Suprapubic skin (tissue), 4 donors: Measurements from ENCODE around the gene KRTAP1-1. TPM values are rescaled to one million over a fixed set of nuclear protein-coding genes. Genes with fewer than 3 reads are reported as not detected.

Source experiments
- DNase-seq, 2 donors: peaks; one replicate each; pipeline ENCODE4 v3.0.0-alpha.2; 2019; ENCODE audit warnings: low spot score in 2 of 2
- H3K27ac ChIP-seq: fragments of 200-600 bp; sonication (generic); one replicate; pipeline ENCODE4 v1.5.1; 2019
- H3K27me3 ChIP-seq: fragments of 200-600 bp; sonication (generic); one replicate; pipeline ENCODE4 v1.5.1; 2019
- H3K36me3 ChIP-seq: fragments of 200-600 bp; sonication (generic); one replicate; pipeline ENCODE4 v1.5.1; 2019
- H3K4me1 ChIP-seq: fragments of 200-600 bp; sonication (generic); one replicate; pipeline ENCODE4 v1.5.1; 2019
- H3K4me3 ChIP-seq: fragments of 200-600 bp; sonication (generic); one replicate; pipeline ENCODE4 v1.5.1; 2019; ENCODE audit warnings: mild to moderate bottlenecking
- H3K9me3 ChIP-seq: fragments of 200-600 bp; sonication (generic); one replicate; pipeline ENCODE4 v1.5.1; 2019
- CTCF ChIP-seq, 2 donors: fragments of 200-600 bp in 1 of 2; fragments of 450-650 bp in 1 of 2; sonication (generic) in 1 of 2; IDR thresholded peaks; one replicate each; pipeline ENCODE4 v1.5.1; 2016 to 2019; ENCODE audit warnings: antibody characterized with exemption in 2 of 2, mild to moderate bottlenecking in 1 of 2, moderate library complexity in 1 of 2
- EP300 ChIP-seq: sonication (generic); formaldehyde crosslinking; IDR thresholded peaks from one replicate; pipeline ENCODE4 v1.6.1; 2017; ENCODE audit warnings: antibody characterized with exemption
- POLR2A ChIP-seq, 2 donors: fragments of 450-650 bp; IDR thresholded peaks; one replicate each; pipeline ENCODE4 v1.6.1; 2017; ENCODE audit warnings: antibody characterized with exemption in 2 of 2, mild to moderate bottlenecking in 2 of 2, moderate library complexity in 2 of 2
- POLR2AphosphoS5 ChIP-seq, 3 donors: sonication (generic); formaldehyde crosslinking; IDR thresholded peaks; one replicate each; pipeline ENCODE4 v1.6.1; 2017; ENCODE audit warnings: antibody characterized with exemption in 3 of 3
- WGBS: methylation state at CpG from one replicate; pipeline ENCODE4 v1.1.5; 2018; 5-methylcytosine and 5-hydroxymethylcytosine counted together
- total RNA-seq, 4 donors: library from RNA; depleted of rRNA; stranded (reverse); fragments of >200 nt; gene quantifications; one replicate each; pipeline ENCODE4 v1.1.0, GENCODE V29; 2016

The KRTAP1-1 gene
- total RNA-seq, 4 donors from 2014 or later = 9.9 to 165 (median 46.0) TPM; not detected in 1

GRCh38 chr17:41016578-41017215 lies 24.6 kb downstream of the KRTAP1-1 start:
- DNase-seq = no peak
- Histone ChIP-seq H3K27me3 (no peaks in the 10 kb centered on the region), H3K27ac (no peak overlapping the region), H3K4me3 (no peak overlapping the region), H3K36me3 (no peaks in the 10 kb centered on the region), H3K9me3 (no peaks in the 10 kb centered on the region), H3K4me1 (no peaks in the 10 kb centered on the region)
- 87% methylated on average over 12 of the region's 13 CpGs for WGBS
- TF ChIP-seq CTCF (IDR thresholded peaks at IDR 0.05) (no peak), POLR2A (IDR thresholded peaks at IDR 0.05) (no peak), EP300 (no peak), POLR2AphosphoS5 (IDR thresholded peaks at IDR 0.05) (no peak)

- TF ChIP-seq EP300 (no peak), POLR2A (IDR thresholded peaks at IDR 0.05) (no peak), POLR2AphosphoS5 (IDR thresholded peaks at IDR 0.05) (no peak), CTCF (IDR thresholded peaks at IDR 0.05) (no peak)
- no peak overlapping the region for H3K4me3 ChIP-seq
- no peaks in the 10 kb centered on the region for H3K4me1 ChIP-seq
- H3K27ac ChIP-seq = no peak overlapping the region
- H3K36me3 ChIP-seq = no peaks in the 10 kb centered on the region
- no peaks in the 10 kb centered on the region for H3K9me3 ChIP-seq
- no peak for DNase-seq
- WGBS = 79% methylated on average over 7 of the region's 7 CpGs
- no peaks in the 10 kb centered on the region for H3K27me3 ChIP-seq
Measured at GRCh38 chr17:41015454-41015853, 25.8 kb downstream of the KRTAP1-1 start.

GRCh38 chr17:41013606-41014005 lies 27.6 kb downstream of the KRTAP1-1 start:
- Histone ChIP-seq H3K9me3 (no peaks in the 10 kb centered on the region), H3K4me1 (no peaks in the 10 kb centered on the region)

GRCh38 chr17:41013181-41013580 lies 28.1 kb downstream of the KRTAP1-1 start:
- DNase-seq = no peak
- Histone ChIP-seq H3K4me1 (no peaks in the 10 kb centered on the region), H3K9me3 (no peaks in the 10 kb centered on the region), H3K27me3 (no peaks in the 10 kb centered on the region), H3K36me3 (no peaks in the 10 kb centered on the region), H3K4me3 (no peak overlapping the region), H3K27ac (no peak overlapping the region)
- TF ChIP-seq POLR2AphosphoS5 (IDR thresholded peaks at IDR 0.05) (no peak), CTCF (IDR thresholded peaks at IDR 0.05) (no peak), POLR2A (IDR thresholded peaks at IDR 0.05) (no peak), EP300 (no peak)
- WGBS = 81% methylated on average over 3 of the region's 3 CpGs

More at GRCh38 chr17:41013606-41014005, 27.6 kb downstream of the KRTAP1-1 start:
- Histone ChIP-seq H3K27ac (no peak overlapping the region), H3K4me3 (no peak overlapping the region), H3K27me3 (no peaks in the 10 kb centered on the region), H3K36me3 (no peaks in the 10 kb centered on the region)
- no peak for DNase-seq
- TF ChIP-seq CTCF (IDR thresholded peaks at IDR 0.05) = no peak
- no peak for TF ChIP-seq EP300
- TF ChIP-seq POLR2A (IDR thresholded peaks at IDR 0.05) = no peak
- no peak for TF ChIP-seq POLR2AphosphoS5 (IDR thresholded peaks at IDR 0.05)
- 4% methylated on average over 1 of the region's 1 CpG for WGBS

GRCh38 chr17:41012326-41013120 lies 28.7 kb downstream of the KRTAP1-1 start:
- DNase-seq = no peak
- Histone ChIP-seq H3K36me3 (no peaks in the 10 kb centered on the region), H3K27ac (no peak overlapping the region), H3K9me3 (no peaks in the 10 kb centered on the region), H3K27me3 (no peaks in the 10 kb centered on the region), H3K4me3 (no peak overlapping the region), H3K4me1 (no peaks in the 10 kb centered on the region)
- 84% methylated on average over 6 of the region's 6 CpGs for WGBS
- TF ChIP-seq POLR2A (IDR thresholded peaks at IDR 0.05) (no peak), EP300 (no peak), POLR2AphosphoS5 (IDR thresholded peaks at IDR 0.05) (no peak), CTCF (IDR thresholded peaks at IDR 0.05) (no peak)
